Sigmoid colon (tissue), 7 donors: ENCODE data around the gene KLF1. TPM values are rescaled to one million over a fixed set of nuclear protein-coding genes. Genes with fewer than 3 reads are reported as not detected.

ENCODE experiments used
- DNase-seq: peaks from one replicate; pipeline ENCODE4 v3.0.0-alpha.2; 2019
- H3K27ac ChIP-seq, 4 donors: fragments of 200-600 bp; sonication (generic); one replicate each; pipeline ENCODE4 v1.5.1; 2016 to 2019; ENCODE audit warnings: mild to moderate bottlenecking in 1 of 4
- H3K27me3 ChIP-seq, 3 donors: fragments of 200-600 bp; sonication (generic); one replicate each; pipeline ENCODE4 v1.5.1; 2019; ENCODE audit warnings: mild to moderate bottlenecking in 1 of 3
- H3K36me3 ChIP-seq, 4 donors: fragments of 200-600 bp; sonication (generic); one replicate each; pipeline ENCODE4 v1.5.1; 2016 to 2019
- H3K4me1 ChIP-seq, 4 donors: fragments of 200-600 bp; sonication (generic); one replicate each; pipeline ENCODE4 v1.5.1; 2017 to 2019
- H3K4me3 ChIP-seq, 4 donors: fragments of 200-600 bp; sonication (generic); one replicate each; pipeline ENCODE4 v1.5.1; 2017 to 2019; ENCODE audit warnings: mild to moderate bottlenecking in 2 of 4, moderate library complexity in 1 of 4
- H3K9me3 ChIP-seq, 4 donors: fragments of 200-600 bp in 3 of 4; sonication (generic) in 3 of 4; one replicate each; pipeline versions ENCODE4 v1.5.1 to v1.6.1; 2013 to 2019
- EP300 ChIP-seq, 4 donors: sonication (generic); formaldehyde crosslinking; IDR thresholded peaks; one replicate each; pipeline ENCODE4 v1.6.1; 2017; ENCODE audit warnings: antibody characterized with exemption in 4 of 4
- POLR2A ChIP-seq, 2 donors: fragments of 450-650 bp; IDR thresholded peaks; one replicate each; pipeline ENCODE4 v1.6.1; 2016; ENCODE audit warnings: antibody characterized with exemption in 2 of 2, mild to moderate bottlenecking in 2 of 2, moderate library complexity in 2 of 2
- POLR2AphosphoS5 ChIP-seq, 4 donors: sonication (generic); formaldehyde crosslinking; IDR thresholded peaks; one replicate each; pipeline ENCODE4 v1.6.1; 2017; ENCODE audit warnings: antibody characterized with exemption in 4 of 4
- WGBS, 2 donors: extraction: QIAGEN DNeasy Blood & Tissue Kit; methylation state at CpG; one replicate each; pipeline ENCODE4 v1.1.7; 2013; 5-methylcytosine and 5-hydroxymethylcytosine counted together
- intact Hi-C: fragments of 100-400 bp; cut with DNase I; formaldehyde crosslinking; loops from one replicate; pipeline ENCODE4 v1.15.1; 2023
- polyA plus RNA-seq, 3 donors: library from polyadenylated mRNA; stranded (reverse); fragments of 200-250 nt; gene quantifications; one replicate each; pipeline ENCODE4 v1.2.3, GENCODE V29; 2013
- total RNA-seq, 4 donors: library from RNA; depleted of rRNA; stranded (reverse); fragments of >200 nt; gene quantifications; one replicate each; pipeline ENCODE4 v1.1.0, GENCODE V29; 2016
- TF ChIP-seq, protein P1 (sequence below), 4 experiments: fragments of 450-650 bp in 3 of 4; fragments of 200-600 bp in 1 of 4; IDR thresholded peaks; one replicate each; pipeline ENCODE4 v1.5.1; 2016 to 2019; ENCODE audit warnings: antibody characterized with exemption in 4 of 4, mild to moderate bottlenecking in 3 of 4, moderate library complexity in 2 of 4
- donor health status: healthy with polysubstance abuse.
- donor health status: Bipolar disorder and iron deficiency.
- donor health status: healthy.

Gene KLF1
- total and polyA plus RNA-seq, 7 donors = 0.10 TPM; not detected in 6

DNA sequence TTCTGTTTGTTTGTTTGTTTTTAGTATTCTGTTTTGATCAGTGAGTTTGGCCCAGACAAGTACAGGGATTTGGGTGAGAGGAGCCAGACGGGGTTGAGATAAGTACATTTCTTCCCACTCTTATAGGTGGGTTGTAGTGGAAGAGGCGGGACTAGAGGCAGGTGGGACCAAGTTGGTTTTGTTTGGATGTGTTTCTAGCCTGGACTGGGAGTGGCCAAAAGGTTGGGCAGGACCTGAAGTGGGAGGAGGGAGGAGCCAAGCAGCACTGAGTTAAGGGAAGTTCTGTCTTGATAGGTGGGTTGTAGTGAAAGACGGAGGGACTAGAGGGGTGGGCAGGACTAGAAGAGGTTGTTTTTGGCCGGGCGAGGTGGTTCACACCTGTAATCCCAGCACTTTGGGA, 14.7 kb downstream of the KLF1 start:
- no peak for DNase-seq
- intact Hi-C loops = no loop called here
- H3K27ac ChIP-seq = no peak overlapping the region
- H3K36me3 ChIP-seq = peaks cover 0 to 29% (median 9%) of the 10 kb centered on the region in 4 donors
- WGBS, 2 donors = 83 to 92% methylated on average over 5 of the region's 5 CpGs
- peaks cover 0 to 13% (median 11%) of the 10 kb centered on the region in 3 donors for H3K27me3 ChIP-seq
- TF ChIP-seq POLR2AphosphoS5 (IDR thresholded peaks at IDR 0.05) = no peak
- no peak for TF ChIP-seq POLR2A (IDR thresholded peaks at IDR 0.05)
- TF ChIP-seq EP300 (IDR thresholded peaks at IDR 0.05) = no peak
- TF ChIP-seq, protein P1, sequence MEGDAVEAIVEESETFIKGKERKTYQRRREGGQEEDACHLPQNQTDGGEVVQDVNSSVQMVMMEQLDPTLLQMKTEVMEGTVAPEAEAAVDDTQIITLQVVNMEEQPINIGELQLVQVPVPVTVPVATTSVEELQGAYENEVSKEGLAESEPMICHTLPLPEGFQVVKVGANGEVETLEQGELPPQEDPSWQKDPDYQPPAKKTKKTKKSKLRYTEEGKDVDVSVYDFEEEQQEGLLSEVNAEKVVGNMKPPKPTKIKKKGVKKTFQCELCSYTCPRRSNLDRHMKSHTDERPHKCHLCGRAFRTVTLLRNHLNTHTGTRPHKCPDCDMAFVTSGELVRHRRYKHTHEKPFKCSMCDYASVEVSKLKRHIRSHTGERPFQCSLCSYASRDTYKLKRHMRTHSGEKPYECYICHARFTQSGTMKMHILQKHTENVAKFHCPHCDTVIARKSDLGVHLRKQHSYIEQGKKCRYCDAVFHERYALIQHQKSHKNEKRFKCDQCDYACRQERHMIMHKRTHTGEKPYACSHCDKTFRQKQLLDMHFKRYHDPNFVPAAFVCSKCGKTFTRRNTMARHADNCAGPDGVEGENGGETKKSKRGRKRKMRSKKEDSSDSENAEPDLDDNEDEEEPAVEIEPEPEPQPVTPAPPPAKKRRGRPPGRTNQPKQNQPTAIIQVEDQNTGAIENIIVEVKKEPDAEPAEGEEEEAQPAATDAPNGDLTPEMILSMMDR (IDR thresholded peaks at IDR 0.05) = no peak
- no peak overlapping the region for H3K4me3 ChIP-seq
- peaks cover 0 to 9% (median 6%) of the 10 kb centered on the region in 4 donors for H3K4me1 ChIP-seq
- no peaks in the 10 kb centered on the region for H3K9me3 ChIP-seq

- TF ChIP-seq EP300 (IDR thresholded peaks at IDR 0.05) (no peak), POLR2A (IDR thresholded peaks at IDR 0.05) (no peak), POLR2AphosphoS5 (IDR thresholded peaks at IDR 0.05) (no peak)
- TF ChIP-seq, protein P1 (IDR thresholded peaks at IDR 0.05) = no peak
- Histone ChIP-seq H3K36me3 (peaks cover 0 to 23% (median 6%) of the 10 kb centered on the region in 4 donors), H3K27ac (no peak overlapping the region), H3K4me3 (no peak overlapping the region), H3K9me3 (no peaks in the 10 kb centered on the region), H3K4me1 (peaks cover 0 to 12% (median 9%) of the 10 kb centered on the region in 4 donors), H3K27me3 (peaks cover 0 to 13% (median 11%) of the 10 kb centered on the region in 3 donors)
- intact Hi-C loops = no loop called here
- DNase-seq = no peak
- 65 to 81% methylated on average over 3 of the region's 3 CpGs for WGBS, 2 donors
Observed at GRCh38 chr19:12871681-12872080, 15.3 kb downstream of the KLF1 start.

DNA sequence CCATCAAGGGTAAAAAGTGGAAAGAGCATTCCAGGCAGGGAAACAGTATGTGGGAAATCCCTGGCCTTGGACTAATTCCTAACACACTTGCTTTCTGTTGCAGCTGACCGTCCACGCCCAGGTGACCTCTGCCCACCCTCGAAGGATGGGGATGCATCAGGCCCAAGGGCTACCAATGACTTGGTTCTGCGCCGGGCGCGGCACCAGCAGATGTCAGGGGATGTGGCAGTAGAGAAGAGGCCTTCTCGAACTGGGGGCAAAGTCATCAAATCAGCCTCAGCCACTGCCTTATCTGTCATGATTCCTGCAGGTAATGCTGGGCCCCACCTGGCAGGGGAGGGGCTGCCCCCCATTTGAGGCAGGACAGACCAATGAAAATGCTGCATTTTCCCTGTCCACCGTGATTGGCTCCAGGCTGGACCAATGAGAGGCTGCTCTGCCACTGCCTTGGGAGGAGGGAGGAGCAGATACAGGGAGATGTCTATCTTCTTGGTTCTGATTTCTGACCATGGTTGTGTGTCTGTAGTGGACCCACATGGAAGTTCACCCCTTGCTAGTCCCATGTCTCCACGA, 18.4 kb downstream of the KLF1 start:
- H3K36me3 ChIP-seq = no peaks in the 10 kb centered on the region
- H3K27me3 ChIP-seq = peaks cover 0 to 13% (median 11%) of the 10 kb centered on the region in 3 donors
- TF ChIP-seq, protein P1 (IDR thresholded peaks at IDR 0.05) = no peak
- no peak for TF ChIP-seq EP300 (IDR thresholded peaks at IDR 0.05)
- TF ChIP-seq POLR2A (IDR thresholded peaks at IDR 0.05) = no peak
- TF ChIP-seq POLR2AphosphoS5 (IDR thresholded peaks at IDR 0.05) = no peak
- intact Hi-C loops = no loop called here
- no peak overlapping the region for H3K27ac ChIP-seq
- no peak overlapping the region for H3K4me3 ChIP-seq
- H3K4me1 ChIP-seq = peaks cover 0 to 12% (median 9%) of the 10 kb centered on the region in 4 donors
- DNase-seq = no peak
- no peaks in the 10 kb centered on the region for H3K9me3 ChIP-seq
- WGBS, 2 donors = 78 to 91% methylated on average over 10 of the region's 10 CpGs

DNA sequence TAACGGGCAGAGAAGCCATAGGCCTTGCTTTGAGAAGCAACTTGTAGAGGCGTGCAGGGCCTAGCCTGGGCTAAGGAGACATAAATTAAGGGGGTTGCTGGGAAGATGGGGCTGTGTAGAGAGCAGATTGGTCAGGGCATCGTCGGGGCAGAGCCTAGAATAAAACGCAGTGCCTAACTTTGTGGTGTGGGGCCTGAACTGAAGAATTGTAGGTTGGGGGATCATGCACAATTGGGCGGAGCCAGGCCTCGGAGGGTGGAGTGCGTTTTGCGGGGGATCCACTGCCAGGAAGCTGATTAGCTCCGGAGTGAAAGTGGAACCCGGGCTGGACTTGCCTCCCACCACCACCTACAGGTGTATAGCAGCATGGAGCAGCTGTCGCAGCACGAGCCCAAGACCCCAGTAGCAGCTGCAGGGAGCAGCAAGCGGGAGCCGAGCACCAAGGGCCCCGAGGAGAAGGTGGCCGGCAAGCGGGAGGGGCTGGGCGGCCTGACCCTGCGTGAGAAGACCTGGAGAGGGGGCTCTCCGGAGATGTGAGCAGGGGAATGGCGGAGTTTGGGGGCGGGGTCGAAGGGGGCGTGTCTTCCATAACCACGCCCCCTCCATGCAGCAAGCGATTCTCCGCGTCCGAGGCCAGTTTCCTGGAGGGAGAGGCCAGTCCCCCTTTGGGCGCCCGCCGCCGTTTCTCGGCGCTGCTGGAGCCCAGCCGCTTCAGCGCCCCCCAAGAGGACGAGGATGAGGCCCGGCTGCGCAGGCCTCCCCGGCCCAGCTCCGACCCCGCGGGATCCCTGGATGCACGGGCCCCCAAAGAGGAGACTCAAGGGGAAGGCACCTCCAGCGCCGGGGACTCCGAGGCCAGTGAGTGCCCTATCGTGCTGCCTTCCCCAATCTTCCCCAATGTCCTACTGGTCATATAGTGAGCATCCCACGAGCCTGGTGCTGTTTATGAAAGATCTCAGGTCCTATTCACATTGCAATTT, 19.6 kb downstream of the KLF1 start:
- WGBS, 2 donors = 5 to 6% methylated on average over 51 of the region's 51 CpGs
- Histone ChIP-seq H3K9me3 (no peaks in the 10 kb centered on the region), H3K27me3 (peaks cover 0 to 13% (median 11%) of the 10 kb centered on the region in 3 donors), H3K27ac (no peak overlapping the region), H3K4me1 (peaks cover 0 to 12% (median 9%) of the 10 kb centered on the region in 4 donors), H3K36me3 (no peaks in the 10 kb centered on the region), H3K4me3 (peak overlapping the region in 3 of 4 donors; percentile 24 to 49 (median 44))
- TF ChIP-seq POLR2AphosphoS5 (IDR thresholded peaks at IDR 0.05) (no peak), EP300 (IDR thresholded peaks at IDR 0.05) (no peak), POLR2A (IDR thresholded peaks at IDR 0.05) (no peak)
- TF ChIP-seq, protein P1 (IDR thresholded peaks at IDR 0.05) = no peak
- intact Hi-C loops = no loop called here
- no peak for DNase-seq
